ENCODE results near the gene FMN1. TPM values are rescaled to one million over a fixed set of nuclear protein-coding genes. Genes with fewer than 3 reads are reported as not detected.

Gene FMN1
- total and polyA plus RNA-seq, 2 experiments from 2014 or later: 0.53 to 1.8 TPM

- Histone ChIP-seq H3K4me3 (no peak overlapping the region), H3K27me3 (no peaks in the 10 kb centered on the region), H3K36me3 (no peaks in the 10 kb centered on the region), H3K27ac (no peak overlapping the region), H3K4me1 (ENCODE audit: low read depth) (no peaks in the 10 kb centered on the region), H3K9me3 (ENCODE audit: low read depth) (no peaks in the 10 kb centered on the region)
- no peak for TF ChIP-seq CTCF (IDR thresholded peaks at IDR 0.05; ENCODE audit: low read depth, low read length)
- DNase-seq (ENCODE audit: low read depth in 1 of 2, low spot score in 1 of 2): peak in 1 of 2 donors; percentile 49
Observed at GRCh38 chr15:32864051-32864450, 330.5 kb downstream of the FMN1 start.

DNA sequence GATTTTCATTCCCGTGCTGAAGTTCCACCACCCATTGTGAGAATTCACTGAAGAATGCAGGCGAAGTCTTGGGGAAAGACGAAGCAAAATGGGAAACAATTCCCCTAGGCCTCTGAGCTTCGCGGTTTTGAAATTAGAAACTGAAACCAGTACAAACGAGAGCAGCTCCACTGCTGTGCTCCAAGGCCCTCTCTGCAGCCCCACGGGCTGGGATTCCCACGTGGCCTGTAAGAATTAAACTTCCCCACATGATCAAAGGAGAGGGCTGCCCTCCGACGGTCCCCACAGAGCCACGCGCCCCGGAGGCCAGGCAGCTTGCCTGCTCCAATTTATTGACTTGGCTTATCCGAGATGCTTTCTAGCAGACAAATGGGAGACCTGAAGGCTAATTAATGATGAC lies 332.8 kb downstream of the FMN1 start:
- no peaks in the 10 kb centered on the region for H3K9me3 ChIP-seq (ENCODE audit: low read depth)
- H3K4me1 ChIP-seq (ENCODE audit: low read depth): no peaks in the 10 kb centered on the region
- H3K36me3 ChIP-seq: no peaks in the 10 kb centered on the region
- no peaks in the 10 kb centered on the region for H3K27me3 ChIP-seq
- H3K4me3 ChIP-seq: no peak overlapping the region
- TF ChIP-seq CTCF (IDR thresholded peaks at IDR 0.05; ENCODE audit: low read depth, low read length): no peak
- no peak overlapping the region for H3K27ac ChIP-seq
- DNase-seq (ENCODE audit: low read depth in 1 of 2, low spot score in 1 of 2): peak in 1 of 2 donors; percentile 61

DNA sequence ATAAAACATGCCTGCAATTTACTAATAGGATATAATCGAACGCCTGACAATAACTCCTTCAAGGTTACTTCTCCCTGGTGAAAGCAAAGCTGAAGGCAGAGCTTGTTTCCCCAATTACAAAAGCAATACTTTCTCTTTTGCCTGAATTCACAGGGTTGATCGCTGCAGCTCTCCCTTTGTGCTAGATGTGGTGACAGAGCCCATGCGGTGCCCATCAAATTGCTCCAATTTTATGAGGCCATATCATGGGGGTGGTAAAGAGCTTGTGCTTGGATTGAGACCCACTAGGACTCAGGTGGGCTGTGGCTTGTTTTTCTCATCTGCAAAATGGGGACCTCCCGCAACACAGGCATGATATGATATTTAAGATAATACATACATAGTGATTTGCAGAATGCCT lies 333.3 kb downstream of the FMN1 start:
- no peaks in the 10 kb centered on the region for H3K36me3 ChIP-seq
- no peak overlapping the region for H3K27ac ChIP-seq

GRCh38 chr15:32859996-32860395 lies 334.5 kb downstream of the FMN1 start:
- DNase-seq (ENCODE audit: low read depth in 1 of 2, low spot score in 1 of 2): no peak
- no peak for TF ChIP-seq CTCF (IDR thresholded peaks at IDR 0.05; ENCODE audit: low read depth, low read length)
- H3K27me3 ChIP-seq: no peaks in the 10 kb centered on the region
- H3K36me3 ChIP-seq: no peaks in the 10 kb centered on the region
- no peak overlapping the region for H3K4me3 ChIP-seq
- no peak overlapping the region for H3K27ac ChIP-seq
- no peaks in the 10 kb centered on the region for H3K4me1 ChIP-seq (ENCODE audit: low read depth)
- no peaks in the 10 kb centered on the region for H3K9me3 ChIP-seq (ENCODE audit: low read depth)

More for the DNA sequence above, 333.3 kb downstream of the FMN1 start:
- H3K4me1 ChIP-seq (ENCODE audit: low read depth): no peaks in the 10 kb centered on the region
- H3K4me3 ChIP-seq: no peak overlapping the region
- no peak for DNase-seq (ENCODE audit: low read depth in 1 of 2, low spot score in 1 of 2)
- no peaks in the 10 kb centered on the region for H3K27me3 ChIP-seq
- H3K9me3 ChIP-seq (ENCODE audit: low read depth): no peaks in the 10 kb centered on the region
- TF ChIP-seq CTCF (IDR thresholded peaks at IDR 0.05; ENCODE audit: low read depth, low read length): no peak

DNA sequence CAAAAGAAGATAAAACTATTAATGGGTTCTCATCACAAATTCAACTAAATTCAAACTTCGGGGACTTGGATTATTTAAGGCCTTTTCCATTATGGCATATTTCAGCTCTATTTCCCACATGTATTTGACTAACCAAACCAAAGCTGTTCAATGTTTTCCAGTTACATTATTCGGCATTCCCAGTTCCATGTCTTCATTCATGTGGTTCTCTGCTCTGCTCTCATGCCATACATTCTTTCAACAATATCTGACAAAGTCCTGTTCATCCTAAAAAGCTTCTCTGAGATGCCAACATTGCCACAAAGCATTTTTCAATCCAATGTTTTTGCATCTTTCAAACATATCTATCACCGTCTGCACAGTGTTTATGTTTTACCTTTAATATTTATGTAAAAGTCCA lies 335.3 kb downstream of the FMN1 start:
- Histone ChIP-seq H3K27me3 (no peaks in the 10 kb centered on the region), H3K27ac (no peak overlapping the region), H3K4me3 (no peak overlapping the region), H3K36me3 (no peaks in the 10 kb centered on the region), H3K9me3 (ENCODE audit: low read depth) (no peaks in the 10 kb centered on the region), H3K4me1 (ENCODE audit: low read depth) (no peaks in the 10 kb centered on the region)
- DNase-seq (ENCODE audit: low read depth in 1 of 2, low spot score in 1 of 2): no peak
- TF ChIP-seq CTCF (IDR thresholded peaks at IDR 0.05; ENCODE audit: low read depth, low read length): no peak

- Histone ChIP-seq H3K4me3 (no peak overlapping the region), H3K9me3 (ENCODE audit: low read depth) (no peaks in the 10 kb centered on the region), H3K27ac (no peak overlapping the region), H3K36me3 (no peaks in the 10 kb centered on the region), H3K4me1 (ENCODE audit: low read depth) (no peaks in the 10 kb centered on the region), H3K27me3 (no peaks in the 10 kb centered on the region)
- DNase-seq (ENCODE audit: low read depth in 1 of 2, low spot score in 1 of 2): no peak
- TF ChIP-seq CTCF (IDR thresholded peaks at IDR 0.05; ENCODE audit: low read depth, low read length): no peak
Observed at GRCh38 chr15:32857732-32858131, 336.8 kb downstream of the FMN1 start.

Data from cardiac muscle cell (in vitro differentiated cells and primary cell).